Measurements from ENCODE around the gene RAMACL. TPM values are rescaled to one million over a fixed set of nuclear protein-coding genes. Genes with fewer than 3 reads are reported as not detected.

The RAMACL gene
- total RNA-seq, 1 donor from 2014 or later = 0.85 TPM

- Mint-ChIP-seq H3K27ac (no peak overlapping the region), H3K9me3 (peaks cover 13% of the 10 kb centered on the region), H3K27me3 (no peaks in the 10 kb centered on the region), H3K4me3 (no peak overlapping the region), H3K4me1 (ENCODE audit: unreplicated experiment) (peaks cover 12% of the 10 kb centered on the region), H3K36me3 (peaks cover 20% of the 10 kb centered on the region)
- TF ChIP-seq, protein P1, sequence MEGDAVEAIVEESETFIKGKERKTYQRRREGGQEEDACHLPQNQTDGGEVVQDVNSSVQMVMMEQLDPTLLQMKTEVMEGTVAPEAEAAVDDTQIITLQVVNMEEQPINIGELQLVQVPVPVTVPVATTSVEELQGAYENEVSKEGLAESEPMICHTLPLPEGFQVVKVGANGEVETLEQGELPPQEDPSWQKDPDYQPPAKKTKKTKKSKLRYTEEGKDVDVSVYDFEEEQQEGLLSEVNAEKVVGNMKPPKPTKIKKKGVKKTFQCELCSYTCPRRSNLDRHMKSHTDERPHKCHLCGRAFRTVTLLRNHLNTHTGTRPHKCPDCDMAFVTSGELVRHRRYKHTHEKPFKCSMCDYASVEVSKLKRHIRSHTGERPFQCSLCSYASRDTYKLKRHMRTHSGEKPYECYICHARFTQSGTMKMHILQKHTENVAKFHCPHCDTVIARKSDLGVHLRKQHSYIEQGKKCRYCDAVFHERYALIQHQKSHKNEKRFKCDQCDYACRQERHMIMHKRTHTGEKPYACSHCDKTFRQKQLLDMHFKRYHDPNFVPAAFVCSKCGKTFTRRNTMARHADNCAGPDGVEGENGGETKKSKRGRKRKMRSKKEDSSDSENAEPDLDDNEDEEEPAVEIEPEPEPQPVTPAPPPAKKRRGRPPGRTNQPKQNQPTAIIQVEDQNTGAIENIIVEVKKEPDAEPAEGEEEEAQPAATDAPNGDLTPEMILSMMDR (conservative IDR thresholded peaks at IDR 0.05) = no peak
- no peak for DNase-seq (ENCODE audit: extremely low spot score, unreplicated experiment)
These were observed 12.8 kb downstream of the RAMACL start for GRCh38 chr6:166573511-166574216.

DNA sequence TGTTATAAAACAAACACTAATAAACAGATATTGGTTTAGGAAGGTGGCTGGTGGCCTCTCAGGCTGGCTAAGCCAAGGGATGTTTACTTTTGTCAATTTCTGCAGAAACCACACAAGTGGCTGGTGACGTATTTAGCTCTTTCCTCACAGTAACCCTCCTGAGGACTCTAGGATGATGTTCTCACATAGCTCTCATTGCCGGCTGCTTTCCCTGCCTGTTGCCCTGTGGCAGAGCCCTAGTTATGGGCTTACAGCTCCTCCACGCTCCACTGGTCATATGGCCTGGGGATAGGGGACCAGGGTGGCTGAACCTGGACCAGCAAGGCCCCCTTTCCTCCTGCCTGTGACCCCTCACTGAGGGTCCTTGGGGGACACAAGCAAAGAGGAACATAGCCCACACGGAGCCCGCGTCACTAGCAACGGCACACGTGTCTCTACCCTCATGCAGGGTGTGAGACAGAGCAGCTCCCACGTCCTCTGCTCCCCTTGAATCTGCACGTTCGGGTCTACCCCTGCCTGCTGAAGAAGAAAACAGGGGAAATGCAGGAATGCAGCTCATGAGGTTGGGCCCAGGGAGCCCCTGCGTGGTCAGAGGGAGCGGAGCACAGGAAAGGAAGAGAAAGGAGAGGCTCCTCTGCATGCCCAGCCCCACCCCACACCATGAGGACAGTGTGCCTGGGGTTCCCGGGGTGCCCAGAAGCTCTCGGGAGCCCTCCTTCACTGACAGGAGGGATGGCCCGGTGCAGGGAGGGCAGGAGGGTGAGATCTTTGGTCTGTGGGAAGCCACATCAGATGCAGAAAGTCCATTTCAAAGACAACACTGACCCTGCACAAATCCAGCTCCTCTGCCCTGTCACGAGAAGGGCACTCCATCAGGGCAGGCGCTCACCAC, 13.9 kb downstream of the RAMACL start:
- H3K27me3 Mint-ChIP-seq = no peaks in the 10 kb centered on the region
- H3K4me1 Mint-ChIP-seq (ENCODE audit: unreplicated experiment) = peaks cover 12% of the 10 kb centered on the region
- peak; percentile 58 for DNase-seq (ENCODE audit: extremely low spot score, unreplicated experiment)
- peaks cover 13% of the 10 kb centered on the region for H3K9me3 Mint-ChIP-seq
- H3K4me3 Mint-ChIP-seq = no peak overlapping the region
- peak overlapping the region; percentile 63 for H3K27ac Mint-ChIP-seq
- TF ChIP-seq, protein P1 (conservative IDR thresholded peaks at IDR 0.05) = no peak
- H3K36me3 Mint-ChIP-seq = peaks cover 19% of the 10 kb centered on the region

DNA sequence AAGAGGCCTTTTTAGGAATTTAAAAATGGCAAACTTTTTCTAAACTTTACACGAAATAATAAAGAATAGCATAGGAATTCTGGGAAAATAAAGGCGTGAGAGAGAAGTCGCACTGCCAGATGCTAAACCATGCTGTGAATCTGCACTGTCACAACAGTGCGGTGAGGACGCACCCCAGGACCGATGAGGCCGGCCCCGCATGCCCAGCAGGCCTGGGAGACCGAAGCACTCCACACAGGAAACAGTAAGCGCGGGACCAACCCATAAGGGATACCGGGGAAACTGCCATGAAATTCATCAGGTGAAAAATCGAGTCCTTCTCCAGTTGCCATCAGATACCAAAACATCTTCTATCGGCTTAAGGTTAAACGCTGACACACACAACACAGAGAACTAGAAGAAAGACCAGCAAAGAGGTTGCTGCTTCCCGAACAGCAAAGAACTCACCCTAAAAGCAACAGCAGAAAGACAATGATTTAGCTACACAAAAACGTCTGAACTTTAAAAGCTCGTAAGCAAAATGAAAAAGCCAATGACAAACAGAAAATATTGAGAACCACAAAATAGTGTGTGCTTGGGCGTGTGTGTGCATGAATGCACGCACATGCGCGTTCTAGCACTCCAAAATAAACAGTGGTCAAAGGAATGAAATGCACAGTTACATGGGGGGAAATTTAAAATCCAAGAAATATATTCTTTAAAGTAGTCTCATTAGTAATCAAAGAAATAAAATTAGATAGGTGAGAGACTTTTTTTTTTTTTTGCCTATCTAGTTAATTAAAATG, 15.4 kb downstream of the RAMACL start:
- Mint-ChIP-seq H3K27me3 (no peaks in the 10 kb centered on the region), H3K4me3 (no peak overlapping the region), H3K4me1 (ENCODE audit: unreplicated experiment) (peaks cover 12% of the 10 kb centered on the region), H3K36me3 (peaks cover 11% of the 10 kb centered on the region), H3K9me3 (peaks cover 8% of the 10 kb centered on the region), H3K27ac (no peak overlapping the region)
- TF ChIP-seq, protein P1 (conservative IDR thresholded peaks at IDR 0.05) = no peak
- DNase-seq (ENCODE audit: extremely low spot score, unreplicated experiment) = peak; percentile 40

GRCh38 chr6:166569206-166569605, 17.3 kb downstream of the RAMACL start:
- no peak overlapping the region for H3K4me3 Mint-ChIP-seq
- H3K27ac Mint-ChIP-seq = no peak overlapping the region
- no peaks in the 10 kb centered on the region for H3K27me3 Mint-ChIP-seq
- H3K4me1 Mint-ChIP-seq (ENCODE audit: unreplicated experiment) = peaks cover 17% of the 10 kb centered on the region
- H3K9me3 Mint-ChIP-seq = no peaks in the 10 kb centered on the region
- TF ChIP-seq, protein P1 (conservative IDR thresholded peaks at IDR 0.05) = no peak
- H3K36me3 Mint-ChIP-seq = peaks cover 4% of the 10 kb centered on the region
- peak; percentile 60 for DNase-seq (ENCODE audit: extremely low spot score, unreplicated experiment)

DNA sequence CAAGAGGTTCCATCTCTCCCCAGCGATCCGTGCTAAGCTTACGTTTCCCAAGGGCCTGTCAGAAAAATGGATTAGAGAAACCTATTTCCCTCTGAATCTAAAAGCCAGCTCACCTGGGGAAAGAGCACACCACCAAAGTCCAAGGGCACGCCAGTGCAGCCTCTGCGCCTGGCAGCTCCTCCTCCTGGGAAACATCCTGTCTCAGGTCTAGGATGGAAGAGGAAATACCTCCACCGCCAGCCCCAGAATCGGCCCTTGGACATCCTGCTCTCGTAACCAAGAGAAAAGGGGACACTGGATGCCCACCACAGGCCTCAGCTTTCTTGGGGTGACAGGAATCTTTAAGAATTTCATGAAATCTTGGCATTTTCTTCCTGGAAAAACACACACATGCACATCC, 18.7 kb downstream of the RAMACL start:
- H3K27me3 Mint-ChIP-seq = no peaks in the 10 kb centered on the region
- no peaks in the 10 kb centered on the region for H3K9me3 Mint-ChIP-seq
- TF ChIP-seq, protein P1 (conservative IDR thresholded peaks at IDR 0.05) = no peak
- H3K36me3 Mint-ChIP-seq = peaks cover 5% of the 10 kb centered on the region
- no peak for DNase-seq (ENCODE audit: extremely low spot score, unreplicated experiment)
- H3K4me3 Mint-ChIP-seq = no peak overlapping the region
- no peak overlapping the region for H3K27ac Mint-ChIP-seq
- peaks cover 19% of the 10 kb centered on the region for H3K4me1 Mint-ChIP-seq (ENCODE audit: unreplicated experiment)

All from type B pancreatic cell (in vitro differentiated cells).